Endothelial cell of umbilical vein (primary cell): ENCODE measurements around the gene STUM. TPM values are rescaled to one million over a fixed set of nuclear protein-coding genes. Genes with fewer than 3 reads are reported as not detected.

ENCODE experiments used
- BruUV-seq: library from RNA; stranded (reverse); fragments of 400-500 nt; replicated peaks from 2 replicates; lab custom pipeline; 2021; lab: Mats Ljungman, UMichigan
- CTCF ChIA-PET: fragments of 300-600, 350-600 bp; sonication (Branson Sonifier 250); formaldehyde crosslinking; loops from one replicate; lab custom pipeline; 2021; ENCODE audit warnings: antibody characterized with exemption, inconsistent platforms; lab: Charles Lee
- POLR2A ChIA-PET: fragments of 300-600, 350-600 bp; sonication (Branson Sonifier 250); formaldehyde crosslinking; loops from one replicate; lab custom pipeline; 2021; ENCODE audit warnings: antibody characterized with exemption, inconsistent platforms; lab: Charles Lee
- DNase-seq: peaks from one replicate; pipeline ENCODE4 v3.0.0-alpha.2; 2011; ENCODE audit warnings: low read depth, low spot score
- FAIRE-seq: peaks from 2 replicates; lab custom pipeline; 2011; peaks lifted over from hg19 to GRCh38; lab: Jason Lieb, UNC
- H2AFZ ChIP-seq: 2 replicates; pipeline ENCODE4 v1.6.0; 2012; ENCODE audit warnings: low read depth, low read length, control low read depth, inconsistent platforms
- H3K27ac ChIP-seq: 2 replicates; pipeline ENCODE4 v1.5.1; 2011; ENCODE audit warnings: low read depth, mild to moderate bottlenecking, control low read depth, low read length, moderate library complexity; ENCODE audit not compliant: insufficient read depth
- H3K27me3 ChIP-seq, 2 experiments: 2 replicates each; pipeline versions ENCODE4 v1.6.0 to v1.6.1; 2011; ENCODE audit warnings: low read length in 2 of 2, mixed read lengths in 1 of 2; ENCODE audit not compliant: control insufficient read depth in 2 of 2, insufficient read depth in 2 of 2
- H3K36me3 ChIP-seq, 2 experiments: 2 replicates in 1 of 2; 3 replicates in 1 of 2; pipeline ENCODE4 v1.5.1; 2011; ENCODE audit warnings: low read length in 2 of 2, mild to moderate bottlenecking in 1 of 2, moderate library complexity in 1 of 2; ENCODE audit not compliant: control insufficient read depth in 2 of 2, insufficient read depth in 2 of 2; ENCODE audit errors: extremely low read depth in 1 of 2
- H3K4me1 ChIP-seq: 3 replicates; pipeline ENCODE4 v1.5.1; 2011; ENCODE audit warnings: mild to moderate bottlenecking, low read length; ENCODE audit not compliant: control insufficient read depth, insufficient read depth; ENCODE audit errors: extremely low read depth
- H3K4me2 ChIP-seq: 2 replicates; pipeline ENCODE4 v1.6.1; 2011; ENCODE audit warnings: low read length, control low read depth, mixed read lengths; ENCODE audit not compliant: insufficient read depth
- H3K4me3 ChIP-seq, 3 experiments: fragments of 200-600 bp in 1 of 3; sonication (generic), shearing (Covaris generic) in 1 of 3; replicated peaks in 1 of 3; 2 replicates each; pipeline ENCODE4 v1.5.1; 2011 to 2016; ENCODE audit warnings: control low read depth in 3 of 3, low read length in 3 of 3, mild to moderate bottlenecking in 2 of 3, inconsistent platforms in 1 of 3, low read depth in 1 of 3, moderate library complexity in 1 of 3; ENCODE audit not compliant: insufficient read depth in 1 of 3
- H3K79me2 ChIP-seq: 2 replicates; pipeline ENCODE4 v1.6.0; 2012; ENCODE audit warnings: low read length, inconsistent platforms; ENCODE audit not compliant: control insufficient read depth, insufficient read depth
- H3K9ac ChIP-seq: replicated peaks from 2 replicates; pipeline ENCODE3; 2011; ENCODE audit warnings: low read length, control low read depth; ENCODE audit not compliant: insufficient read depth; ENCODE audit errors: extremely low read depth
- H3K9me1 ChIP-seq: replicated peaks from 3 replicates; pipeline ENCODE4 v1.6.0; 2011; ENCODE audit warnings: mild to moderate bottlenecking, low read length; ENCODE audit not compliant: control insufficient read depth, insufficient read depth; ENCODE audit errors: extremely low read depth
- H3K9me3 ChIP-seq: replicated peaks from 2 replicates; pipeline ENCODE4 v1.5.1; 2012; ENCODE audit warnings: low read length, inconsistent platforms; ENCODE audit not compliant: control insufficient read depth, insufficient read depth
- H4K20me1 ChIP-seq: replicated peaks from 2 replicates; pipeline ENCODE3; 2011; ENCODE audit warnings: mild to moderate bottlenecking, low read length; ENCODE audit not compliant: control insufficient read depth, insufficient read depth; ENCODE audit errors: extremely low read depth
- CTCF ChIP-seq, 2 donors: IDR thresholded peaks; 1 replicate in 1 of 2; 2 replicates in 1 of 2; pipeline ENCODE4 v1.5.1; 2011; ENCODE audit warnings: low read length in 2 of 2, mild to moderate bottlenecking in 2 of 2, moderate library complexity in 2 of 2, control low read depth in 1 of 2, inconsistent platforms in 1 of 2, low read depth in 1 of 2; ENCODE audit not compliant: insufficient read depth in 1 of 2; ENCODE audit errors: extremely low read depth in 1 of 2
- EZH2 ChIP-seq: IDR thresholded peaks from 2 replicates; pipeline ENCODE4 v1.6.1; 2012; ENCODE audit warnings: borderline replicate concordance, low read depth, mild to moderate bottlenecking, moderate library complexity, low read length, inconsistent platforms; ENCODE audit not compliant: severe bottlenecking
- FOS ChIP-seq: IDR thresholded peaks from 2 replicates; pipeline ENCODE4 v1.6.1; 2011; ENCODE audit warnings: mild to moderate bottlenecking, low read length, moderate library complexity, borderline replicate concordance; ENCODE audit not compliant: insufficient read depth
- GATA2 ChIP-seq: IDR thresholded peaks from 2 replicates; pipeline ENCODE4 v1.7.0; 2011; ENCODE audit warnings: low read depth, mild to moderate bottlenecking, moderate library complexity, mixed read lengths, low read length; ENCODE audit not compliant: insufficient read length, insufficient read depth
- JUN ChIP-seq: IDR thresholded peaks from 2 replicates; pipeline ENCODE4 v1.6.1; 2011; ENCODE audit warnings: borderline replicate concordance, low read depth; ENCODE audit not compliant: insufficient read length, insufficient read depth
- MAX ChIP-seq: IDR thresholded peaks from 2 replicates; pipeline ENCODE4 v1.6.1; 2011; ENCODE audit not compliant: insufficient read depth, insufficient read length
- MYC ChIP-seq: IDR thresholded peaks from one replicate; pipeline ENCODE4 v1.6.1; 2011; ENCODE audit warnings: mild to moderate bottlenecking, low read depth, low read length
- POLR2A ChIP-seq: IDR thresholded peaks from 2 replicates; pipeline ENCODE4 v1.6.1; 2012; ENCODE audit warnings: low read depth, mild to moderate bottlenecking, control low read depth, low read length
- POLR2AphosphoS5 ChIP-seq: IDR thresholded peaks from 2 replicates; pipeline ENCODE4 v1.6.1; 2012; ENCODE audit warnings: low read depth, mild to moderate bottlenecking, control low read depth, low read length, moderate library complexity; ENCODE audit not compliant: insufficient read depth
- dilution Hi-C: fragments of 300-500 bp; cut with MboI; formaldehyde crosslinking; loops from one replicate; pipeline ENCODE4 v1.15.0; 2019; ENCODE audit warnings: low sequenced_read_pairs; ENCODE audit not compliant: extremely low pct_ligation_motif_present
- intact Hi-C: fragments of 100-400 bp; cut with micrococcal nuclease; formaldehyde crosslinking; loops from one replicate; pipeline ENCODE4 v1.10.0; 2022
- polyA plus RNA-seq, 4 experiments: library from polyadenylated mRNA; depleted of rRNA in 3 of 4; stranded (reverse) in 3 of 4; unstranded in 1 of 4; fragments of >200 nt; gene quantifications; 2 replicates each; pipeline versions ENCODE4 v1.2.1 to v1.2.3, GENCODE V29; 2011 to 2012; ENCODE audit warnings: missing spikeins in 1 of 4
- total RNA-seq: library from RNA; stranded (reverse); gene quantifications from 2 replicates; pipeline ENCODE4 v1.2.3, GENCODE V29; 2021

STUM gene
- total and polyA plus RNA-seq, 2 donors (not counting 3 experiments of a cell fraction or from before 2014, with no cell fraction given) = not detected

- no peak for FAIRE-seq
- dilution Hi-C loops = no loop called here
- POLR2A ChIA-PET = interaction anchor here (0.6 kb wide), 1 partner anchor 13 kb away, joined by 3 read pairs; no protein-coding TSS in a partner anchor
Observed at GRCh38 chr1:226636847-226637096, 88.2 kb downstream of the STUM start.

More at GRCh38 chr1:226636847-226637096, 88.2 kb downstream of the STUM start:
- Histone ChIP-seq H3K9me3 (no peaks in the 10 kb centered on the region), H2AFZ (no peak overlapping the region), H3K9me1 (no peaks in the 10 kb centered on the region), H3K9ac (no peak overlapping the region), H4K20me1 (no peaks in the 10 kb centered on the region), H3K4me1 (no peaks in the 10 kb centered on the region), H3K27me3 (no peaks in the 10 kb centered on the region), H3K4me2 (no peak overlapping the region), H3K4me3 (no peak overlapping the region), H3K36me3 (peaks cover 0 to 17% of the 10 kb centered on the region in 2 experiments), H3K27ac (no peak overlapping the region), H3K79me2 (no peaks in the 10 kb centered on the region)
- DNase-seq = no peak
- intact Hi-C loops = no loop called here
- TF ChIP-seq CTCF (IDR thresholded peaks at IDR 0.05; ENCODE audit: extremely low read depth in 1 of 2, insufficient read depth in 1 of 2, low read depth in 1 of 2, low read length in 2 of 2) = no peak
- TF ChIP-seq JUN = no peak
- TF ChIP-seq MAX = no peak
- TF ChIP-seq GATA2 = no peak
- TF ChIP-seq POLR2A = no peak
- no peak for TF ChIP-seq MYC
- TF ChIP-seq FOS = no peak
- TF ChIP-seq EZH2 = no peak
- TF ChIP-seq POLR2AphosphoS5 = no peak
- BruUV-seq = no TSS peak
- CTCF ChIA-PET = interaction anchor here (1.5 to 8.8 kb wide), 3 partner anchors 10 to 191 kb away, joined by 3 to 85 read pairs (median 12); no protein-coding TSS in a partner anchor
